ENCODE measurements around the gene LHX8. TPM values are rescaled to one million over a fixed set of nuclear protein-coding genes. Genes with fewer than 3 reads are reported as not detected.

LHX8 gene
- total RNA-seq (2016; rRNA removed; fragmentation: Illumina TruSeq; extraction: Trizol) (not detected in 2 replicates), polyA plus RNA-seq (2011; rRNA removed) (not detected in 2 replicates), polyA minus RNA-seq (2011; rRNA and poly(A)+ RNA removed; ENCODE audit: low replicate concordance) (not detected in 2 replicates), Bru-seq, nascent RNA (not detected), BruChase-seq, experiment 1, labeled RNA remaining after a 6-hour chase (not detected), BruChase-seq, experiment 2, labeled RNA remaining after a 2-hour chase (not detected)
- total RNA-seq (2016; cell fraction: cytosol; rRNA removed; fragmentation: Illumina TruSeq; extraction: Trizol; ENCODE audit: low read depth) = not detected in 2 replicates
- not detected in 2 replicates for total RNA-seq (2016; cell fraction: insoluble cytoplasmic fraction; rRNA removed; fragmentation: Illumina TruSeq; extraction: Trizol)
- total RNA-seq (2016; cell fraction: membrane; rRNA removed; fragmentation: Illumina TruSeq; extraction: Trizol) = not detected in 2 replicates
- total RNA-seq (2016; cell fraction: nucleus; rRNA removed; fragmentation: Illumina TruSeq; extraction: Trizol) = not detected in 2 replicates
- not detected in 2 replicates for polyA plus RNA-seq (2011; cell fraction: cytosol; rRNA removed)
- not detected in 2 replicates for polyA plus RNA-seq (2011; cell fraction: nucleus; rRNA removed)
- polyA plus RNA-seq (2012) = not detected in 2 replicates
- polyA plus RNA-seq (2016; cell fraction: cytosol; fragmentation: Illumina TruSeq; extraction: Trizol; ENCODE audit: low read depth) = not detected in 2 replicates
- polyA plus RNA-seq (2016; cell fraction: insoluble cytoplasmic fraction; fragmentation: Illumina TruSeq; extraction: Trizol; ENCODE audit: low read depth) = not detected in 2 replicates
- not detected in 2 replicates for polyA plus RNA-seq (2016; cell fraction: membrane; fragmentation: Illumina TruSeq; extraction: Trizol; ENCODE audit: low read depth)
- not detected in 2 replicates for polyA plus RNA-seq (2016; cell fraction: nucleus; fragmentation: Illumina TruSeq; extraction: Trizol; ENCODE audit: insufficient read depth, low read depth)
- polyA minus RNA-seq (2011; cell fraction: cytosol; rRNA and poly(A)+ RNA removed) = not detected in 2 replicates
- polyA minus RNA-seq (2011; cell fraction: nucleus; rRNA and poly(A)+ RNA removed) = not detected in 2 replicates
- long read RNA-seq, experiment 1 = 0 reads
- long read RNA-seq, experiment 2 = 0 reads

GRCh38 chr1:75133750-75134646 is at the start of gene LHX8:
Gene LHX8, plus strand, starts transcription at chr1:75134388. Its CDS starts 2,227 bp downstream, at chr1:75136615.
- H4K20me1 ChIP-seq (ENCODE audit: insufficient read depth, low read length) = no peaks in the 10 kb centered on the region
- FAIRE-seq (no peak), DNase-seq (ENCODE audit: low spot score) (no peak), ATAC-seq (peak; percentile 27; the same call in 1 of the 3 replicates)
- no peak within 1 kb of the TSS for H3K4me3 ChIP-seq (replicated peaks in 1 of 3; ENCODE audit: insufficient read depth in 1 of 3, low read depth in 2 of 3, low read length in 3 of 3)
- no peaks in the 10 kb centered on the region for H3K9me3 ChIP-seq (ENCODE audit: low read length)
- H3K4me2 ChIP-seq (ENCODE audit: low read depth, low read length) = peak within 1 kb of the TSS; percentile 13; the same call in 1 of the 2 replicates
- peaks cover 7% of the 10 kb centered on the region; the same call in 1 of the 2 replicates for H3K4me1 ChIP-seq (ENCODE audit: insufficient read depth, low read length)
- no peak within 1 kb of the TSS for H2AFZ ChIP-seq (ENCODE audit: low read length)
- in situ Hi-C loops (cut with HindIII; ENCODE audit: extremely low pct_ligation_motif_present, low pct_unique_long_range_greater_than_20kb) (no loop called here), intact Hi-C loops (cut with micrococcal nuclease; ENCODE audit: unreplicated experiment) (no loop called here)
- H3K36me3 ChIP-seq (replicated peaks in 1 of 2; ENCODE audit: control insufficient read depth in 1 of 2, insufficient read depth in 2 of 2, low read length in 2 of 2) = no peaks in the 10 kb centered on the region
- H3K9ac ChIP-seq (ENCODE audit: insufficient read depth, low read depth, low read length) = no peak within 1 kb of the TSS
- peaks cover 9 to 76% of the 10 kb centered on the region in 2 experiments for H3K27me3 ChIP-seq (ENCODE audit: control insufficient read depth in 1 of 2, insufficient read depth in 2 of 2, low read length in 2 of 2)
- H3K79me2 ChIP-seq (ENCODE audit: insufficient read depth, low read length) = no peaks in the 10 kb centered on the region
- ChIA-PET CTCF (ENCODE audit: low intra/inter-chr PET ratio, low total read pairs) (no interaction called here), POLR2A (no interaction called here)
- no peak within 1 kb of the TSS for H3K27ac ChIP-seq (ENCODE audit: extremely low read length, insufficient read depth, low read length)
- 18% methylated on average over 23 of the region's 23 CpGs for WGBS (ENCODE audit: low lambda C conversion rate)
- no TSS peak for BruUV-seq (replicated peaks)
- TF ChIP-seq THAP11 (CRISPR knock-in tag; IDR thresholded peaks at IDR 0.05) (no peak), ARHGAP35 (CRISPR knock-in tag; IDR thresholded peaks at IDR 0.05; ENCODE audit: borderline replicate concordance) (no peak), ZNF564 (CRISPR knock-in tag; IDR thresholded peaks at IDR 0.05) (no peak), HDAC6 (IDR thresholded peaks at IDR 0.05; ENCODE audit: low read depth, low read length) (no peak), ZNF639 (CRISPR knock-in tag; conservative IDR thresholded peaks at IDR 0.05) (no peak), NR3C1 (CRISPR knock-in tag; IDR thresholded peaks at IDR 0.05) (no peak), ZNF749 (CRISPR knock-in tag; IDR thresholded peaks at IDR 0.05; ENCODE audit: borderline replicate concordance) (no peak), ZNF142 (CRISPR knock-in tag; IDR thresholded peaks at IDR 0.05) (no peak), HIC2 (CRISPR knock-in tag; IDR thresholded peaks at IDR 0.05; ENCODE audit: low read depth) (no peak)

Data from HepG2 (cell line).